Glutamatergic neuron (in vitro differentiated cells): ENCODE measurements around the gene CFAP58. TPM values are rescaled to one million over a fixed set of nuclear protein-coding genes. Genes with fewer than 3 reads are reported as not detected.
A peak's percentile ranks its signal among the peaks of the same experiment; 100 is the strongest.

ENCODE experiments used
- DNase-seq: peaks from one replicate; pipeline ENCODE4 v3.0.0; 2022
- H3K27ac Mint-ChIP-seq: one replicate; pipeline ENCODE4 v1.8.0; 2020; ENCODE audit warnings: mild to moderate bottlenecking, mixed read lengths, inconsistent platforms; ENCODE audit not compliant: unreplicated experiment
- H3K27me3 Mint-ChIP-seq: one replicate; pipeline ENCODE4 v1.8.0; 2020; ENCODE audit warnings: mild to moderate bottlenecking, moderate library complexity, mixed read lengths, inconsistent platforms; ENCODE audit not compliant: unreplicated experiment
- H3K36me3 Mint-ChIP-seq: one replicate; pipeline ENCODE4 v1.8.0; 2020; ENCODE audit warnings: mild to moderate bottlenecking, mixed read lengths, inconsistent platforms; ENCODE audit not compliant: unreplicated experiment
- H3K4me1 Mint-ChIP-seq: one replicate; pipeline ENCODE4 v1.8.0; 2020; ENCODE audit warnings: mild to moderate bottlenecking, low read depth, mixed read lengths, inconsistent platforms; ENCODE audit not compliant: unreplicated experiment
- H3K4me3 Mint-ChIP-seq: one replicate; pipeline ENCODE4 v1.8.0; 2020; ENCODE audit warnings: mild to moderate bottlenecking, mixed read lengths, inconsistent platforms; ENCODE audit not compliant: unreplicated experiment
- H3K9me3 Mint-ChIP-seq: one replicate; pipeline ENCODE4 v1.8.0; 2020; ENCODE audit warnings: mild to moderate bottlenecking, moderate library complexity, mixed read lengths, inconsistent platforms; ENCODE audit not compliant: unreplicated experiment
- CTCF ChIP-seq: fragments of 200-600 bp; sonication (generic); IDR thresholded peaks from one replicate; pipeline ENCODE4 v1.5.0; 2021; ENCODE audit not compliant: partially characterized antibody, unreplicated experiment
- total RNA-seq: library from RNA; stranded (reverse); fragmentation: NEBNext Ultra II Directional; extraction: Animal tissue kit (Norgen Biotek cat#: 25700); gene quantifications from one replicate; pipeline ENCODE4 v1.2.1, GENCODE V29; 2021; ENCODE audit not compliant: unreplicated experiment

Gene CFAP58
- total RNA-seq, 1 donor from 2014 or later, result 2.2 TPM

- Mint-ChIP-seq H3K4me3 (peak overlapping the region; percentile 25), H3K36me3 (peaks cover 3% of the 10 kb centered on the region), H3K27me3 (peaks cover 11% of the 10 kb centered on the region), H3K9me3 (peaks cover 11% of the 10 kb centered on the region), H3K4me1 (peaks cover 56% of the 10 kb centered on the region), H3K27ac (no peak overlapping the region)
- TF ChIP-seq CTCF, result no peak
- DNase-seq, result no peak
Observed at GRCh38 chr10:104321725-104322415, 31.8 kb upstream of the CFAP58 start.

- peaks cover 8% of the 10 kb centered on the region for H3K9me3 Mint-ChIP-seq
- peaks cover 13% of the 10 kb centered on the region for H3K27me3 Mint-ChIP-seq
- no peak for TF ChIP-seq CTCF
- H3K27ac Mint-ChIP-seq, result no peak overlapping the region
- no peak overlapping the region for H3K4me3 Mint-ChIP-seq
- no peak for DNase-seq
- H3K36me3 Mint-ChIP-seq, result no peaks in the 10 kb centered on the region
- H3K4me1 Mint-ChIP-seq, result peaks cover 56% of the 10 kb centered on the region
Observed at GRCh38 chr10:104322416-104322782, 31.2 kb upstream of the CFAP58 start.

GRCh38 chr10:104323085-104323484 lies 30.5 kb upstream of the CFAP58 start:
- DNase-seq, result no peak
- H3K27ac Mint-ChIP-seq, result peak overlapping the region; percentile 18
- TF ChIP-seq CTCF, result no peak

GRCh38 chr10:104323760-104324201 lies 29.9 kb upstream of the CFAP58 start:
- TF ChIP-seq CTCF, result no peak
- no peaks in the 10 kb centered on the region for H3K36me3 Mint-ChIP-seq
- H3K4me3 Mint-ChIP-seq, result no peak overlapping the region
- no peak for DNase-seq
- H3K9me3 Mint-ChIP-seq, result peaks cover 14% of the 10 kb centered on the region
- H3K27ac Mint-ChIP-seq, result no peak overlapping the region
- H3K4me1 Mint-ChIP-seq, result peaks cover 58% of the 10 kb centered on the region
- H3K27me3 Mint-ChIP-seq, result peaks cover 13% of the 10 kb centered on the region

More at GRCh38 chr10:104323085-104323484, 30.5 kb upstream of the CFAP58 start:
- Mint-ChIP-seq H3K27me3 (peaks cover 12% of the 10 kb centered on the region), H3K36me3 (no peaks in the 10 kb centered on the region), H3K9me3 (peaks cover 9% of the 10 kb centered on the region), H3K4me1 (peaks cover 55% of the 10 kb centered on the region), H3K4me3 (peak overlapping the region; percentile 3)

- peak overlapping the region; percentile 55 for H3K4me3 Mint-ChIP-seq
- H3K4me1 Mint-ChIP-seq, result peaks cover 58% of the 10 kb centered on the region
- no peaks in the 10 kb centered on the region for H3K36me3 Mint-ChIP-seq
- H3K27me3 Mint-ChIP-seq, result peaks cover 15% of the 10 kb centered on the region
- H3K27ac Mint-ChIP-seq, result no peak overlapping the region
- peaks cover 19% of the 10 kb centered on the region for H3K9me3 Mint-ChIP-seq
- TF ChIP-seq CTCF, result no peak
- DNase-seq, result no peak
Observed at GRCh38 chr10:104324221-104324686, 29.4 kb upstream of the CFAP58 start.
